Ishikawa (cell line): ENCODE data around the gene SLC38A9.

Experiments used
- CEBPB ChIP-seq: IDR thresholded peaks from 2 replicates; pipeline ENCODE4 v1.6.1; 2012
- CREB1 ChIP-seq: IDR thresholded peaks from 2 replicates; pipeline ENCODE4 v1.6.1; 2012; ENCODE audit warnings: low read depth
- EGR1 ChIP-seq: IDR thresholded peaks from 2 replicates; pipeline ENCODE4 v1.6.1; 2012
- EP300 ChIP-seq: IDR thresholded peaks from 2 replicates; pipeline ENCODE4 v1.6.1; 2012; ENCODE audit warnings: borderline replicate concordance
- FOXM1 ChIP-seq: IDR thresholded peaks from 2 replicates; pipeline ENCODE4 v1.6.1; 2012; ENCODE audit warnings: low read depth, borderline replicate concordance
- MAX ChIP-seq: IDR thresholded peaks from 2 replicates; pipeline ENCODE4 v1.6.1; 2012
- NFIC ChIP-seq: IDR thresholded peaks from 2 replicates; pipeline ENCODE4 v1.6.1; 2012
- RAD21 ChIP-seq: IDR thresholded peaks from 2 replicates; pipeline ENCODE4 v1.6.1; 2012; ENCODE audit warnings: low read depth
- REST ChIP-seq: IDR thresholded peaks from 2 replicates; pipeline ENCODE4 v1.6.1; 2012; ENCODE audit warnings: low read depth, mild to moderate bottlenecking
- TAF1 ChIP-seq: IDR thresholded peaks from 2 replicates; pipeline ENCODE4 v1.6.1; 2012; ENCODE audit warnings: low read depth, mild to moderate bottlenecking
- TCF12 ChIP-seq: IDR thresholded peaks from 2 replicates; pipeline ENCODE4 v1.6.1; 2012; ENCODE audit warnings: low read depth
- TEAD4 ChIP-seq: IDR thresholded peaks from 2 replicates; pipeline ENCODE4 v1.6.1; 2012
- USF1 ChIP-seq: IDR thresholded peaks from 2 replicates; pipeline ENCODE4 v1.6.1; 2012
- YY1 ChIP-seq: IDR thresholded peaks from 2 replicates; pipeline ENCODE4 v1.6.1; 2012; ENCODE audit warnings: low read depth
- ZBTB7A ChIP-seq: IDR thresholded peaks from 2 replicates; pipeline ENCODE4 v1.6.1; 2012; ENCODE audit warnings: low read depth

SLC38A9 gene

GRCh38 chr5:55610542-55610941 is 101.6 kb downstream of the SLC38A9 start:
- TF ChIP-seq EGR1 (no peak), NFIC (no peak), TAF1 (no peak), TCF12 (no peak), FOXM1 (no peak), TEAD4 (no peak), EP300 (no peak), REST (no peak), CREB1 (no peak), ZBTB7A (no peak), YY1 (no peak), USF1 (no peak), MAX (no peak), RAD21 (no peak), CEBPB (no peak)

- TF ChIP-seq TAF1 (no peak), EGR1 (no peak), REST (no peak), ZBTB7A (no peak), CEBPB (no peak), NFIC (no peak), EP300 (no peak)
Observed at GRCh38 chr5:55609413-55609812, 102.7 kb downstream of the SLC38A9 start.

GRCh38 chr5:55608595-55609349 is 103.4 kb downstream of the SLC38A9 start:
- no peak for TF ChIP-seq EGR1
- no peak for TF ChIP-seq ZBTB7A
- no peak for TF ChIP-seq NFIC
- no peak for TF ChIP-seq YY1
- no peak for TF ChIP-seq REST
- TF ChIP-seq EP300 = no peak
- no peak for TF ChIP-seq FOXM1

- TF ChIP-seq TAF1 (no peak), TCF12 (no peak)
Observed at GRCh38 chr5:55604611-55605067, 107.5 kb downstream of the SLC38A9 start.

- TF ChIP-seq TAF1 = no peak
- TF ChIP-seq NFIC = no peak
- TF ChIP-seq USF1 = no peak
- no peak for TF ChIP-seq REST
- no peak for TF ChIP-seq EP300
- TF ChIP-seq TEAD4 = no peak
- TF ChIP-seq CREB1 = no peak
- TF ChIP-seq MAX = no peak
- no peak for TF ChIP-seq TCF12
- TF ChIP-seq ZBTB7A = no peak
- TF ChIP-seq RAD21 = no peak
- TF ChIP-seq CEBPB = no peak
- no peak for TF ChIP-seq FOXM1
- TF ChIP-seq EGR1 = no peak
- no peak for TF ChIP-seq YY1
Observed at GRCh38 chr5:55603922-55604321, 108.2 kb downstream of the SLC38A9 start.
